ACC112 (cell line): ENCODE measurements around the gene MSANTD1.

Experiments used
- H2AFZ ChIP-seq: fragments of 200-600 bp; sonication (generic); one replicate; pipeline ENCODE4 v1.6.0; 2017; ENCODE audit warnings: antibody characterized with exemption, low read length; ENCODE audit not compliant: unreplicated experiment
- H3K27ac ChIP-seq: fragments of 200-600 bp; sonication (generic); 2 replicates; pipeline ENCODE4 v1.5.1; 2014; ENCODE audit warnings: low read depth, mild to moderate bottlenecking, antibody characterized with exemption, low read length, moderate library complexity
- H3K27me3 ChIP-seq: fragments of 200-600 bp; sonication (generic); 2 replicates; pipeline ENCODE4 v1.6.1; 2014; ENCODE audit warnings: mild to moderate bottlenecking, antibody characterized with exemption, low read length, moderate library complexity, mixed read lengths; ENCODE audit not compliant: insufficient read depth
- H3K36me3 ChIP-seq: fragments of 200-600 bp; sonication (generic); 2 replicates; pipeline ENCODE4 v1.6.1; 2016; ENCODE audit warnings: mild to moderate bottlenecking, antibody characterized with exemption, low read length, moderate library complexity, mixed read lengths; ENCODE audit not compliant: insufficient read depth
- H3K4me1 ChIP-seq: fragments of 200-600 bp; sonication (generic); one replicate; pipeline ENCODE4 v1.6.1; 2016; ENCODE audit warnings: low read length, mixed read lengths; ENCODE audit not compliant: insufficient read depth, unreplicated experiment, control insufficient read depth
- H3K4me3 ChIP-seq: fragments of 200-600 bp; sonication (generic); 2 replicates; pipeline ENCODE4 v1.5.1; 2014; ENCODE audit warnings: mild to moderate bottlenecking, low read depth, low read length
- H3K79me2 ChIP-seq: fragments of 200-600 bp; sonication (generic); one replicate; pipeline ENCODE4 v1.6.0; 2016; ENCODE audit warnings: low read length; ENCODE audit not compliant: control insufficient read depth, unreplicated experiment, insufficient read depth

Gene MSANTD1

GRCh38 chr4:3239998-3240920 is 8.7 kb upstream of the MSANTD1 start:
- Histone ChIP-seq H3K79me2 (no peaks in the 10 kb centered on the region), H3K27ac (no peak overlapping the region), H3K4me3 (no peak overlapping the region), H3K36me3 (no peaks in the 10 kb centered on the region), H3K4me1 (no peaks in the 10 kb centered on the region), H3K27me3 (no peaks in the 10 kb centered on the region), H2AFZ (no peak overlapping the region)

- no peaks in the 10 kb centered on the region for H3K36me3 ChIP-seq
- no peak overlapping the region for H3K27ac ChIP-seq
- no peak overlapping the region for H3K4me3 ChIP-seq
- H3K27me3 ChIP-seq, result no peaks in the 10 kb centered on the region
- H2AFZ ChIP-seq, result no peak overlapping the region
- H3K4me1 ChIP-seq, result no peaks in the 10 kb centered on the region
- no peaks in the 10 kb centered on the region for H3K79me2 ChIP-seq
Measured at GRCh38 chr4:3240936-3241522, 7.9 kb upstream of the MSANTD1 start.

- Histone ChIP-seq H3K79me2 (no peaks in the 10 kb centered on the region), H3K27me3 (no peaks in the 10 kb centered on the region), H3K36me3 (no peaks in the 10 kb centered on the region), H3K4me3 (no peak overlapping the region), H3K4me1 (no peaks in the 10 kb centered on the region), H3K27ac (no peak overlapping the region), H2AFZ (no peak overlapping the region)
Measured at GRCh38 chr4:3241898-3242524, 6.9 kb upstream of the MSANTD1 start.

- Histone ChIP-seq H2AFZ (no peak overlapping the region), H3K4me3 (no peak overlapping the region), H3K36me3 (no peaks in the 10 kb centered on the region), H3K79me2 (no peaks in the 10 kb centered on the region), H3K27me3 (no peaks in the 10 kb centered on the region), H3K4me1 (no peaks in the 10 kb centered on the region), H3K27ac (no peak overlapping the region)
Measured at GRCh38 chr4:3243136-3243780, 5.7 kb upstream of the MSANTD1 start.

GRCh38 chr4:3244002-3244401 is 5.0 kb upstream of the MSANTD1 start:
- H3K27me3 ChIP-seq, result no peaks in the 10 kb centered on the region
- no peak overlapping the region for H3K4me3 ChIP-seq
- no peaks in the 10 kb centered on the region for H3K4me1 ChIP-seq
- H3K36me3 ChIP-seq, result no peaks in the 10 kb centered on the region
- H3K79me2 ChIP-seq, result no peaks in the 10 kb centered on the region
- no peak overlapping the region for H2AFZ ChIP-seq
- H3K27ac ChIP-seq, result no peak overlapping the region

- Histone ChIP-seq H3K36me3 (no peaks in the 10 kb centered on the region), H3K79me2 (no peaks in the 10 kb centered on the region), H3K4me3 (no peak overlapping the region), H3K27me3 (no peaks in the 10 kb centered on the region), H2AFZ (no peak overlapping the region), H3K27ac (no peak overlapping the region), H3K4me1 (no peaks in the 10 kb centered on the region)
Measured at GRCh38 chr4:3244747-3245146, 4.2 kb upstream of the MSANTD1 start.

- Histone ChIP-seq H3K79me2 (no peaks in the 10 kb centered on the region), H2AFZ (no peak overlapping the region), H3K27ac (no peak overlapping the region), H3K27me3 (no peaks in the 10 kb centered on the region), H3K4me1 (no peaks in the 10 kb centered on the region), H3K4me3 (no peak overlapping the region), H3K36me3 (no peaks in the 10 kb centered on the region)
Measured at GRCh38 chr4:3245676-3246075, 3.3 kb upstream of the MSANTD1 start.

- Histone ChIP-seq H2AFZ (no peak overlapping the region), H3K27me3 (no peaks in the 10 kb centered on the region), H3K79me2 (no peaks in the 10 kb centered on the region), H3K4me3 (no peak overlapping the region), H3K27ac (no peak overlapping the region), H3K36me3 (no peaks in the 10 kb centered on the region), H3K4me1 (no peaks in the 10 kb centered on the region)
Measured at GRCh38 chr4:3246458-3247398, 2.2 kb upstream of the MSANTD1 start.

- Histone ChIP-seq H3K36me3 (no peaks in the 10 kb centered on the region), H3K27me3 (no peaks in the 10 kb centered on the region), H3K4me1 (no peaks in the 10 kb centered on the region), H3K79me2 (no peaks in the 10 kb centered on the region), H3K4me3 (no peak overlapping the region), H2AFZ (no peak overlapping the region), H3K27ac (no peak overlapping the region)
Measured at GRCh38 chr4:3247399-3248177, 1.4 kb upstream of the MSANTD1 start.
